HepG2 (cell line): ENCODE results near the gene RAC2. TPM values are rescaled to one million over a fixed set of nuclear protein-coding genes. Genes with fewer than 3 reads are reported as not detected.

Source experiments
- ATAC-seq: fragments of 200-7000 bp; cut with Tn5 transposase; 3 replicates; pipeline ENCODE4 v1.9.1; 2020; ENCODE audit warnings: mild to moderate bottlenecking, moderate library complexity
- BruUV-seq: library from RNA; stranded (reverse); fragments of 400-500 nt; replicated peaks from 2 replicates; lab custom pipeline; 2021; lab: Mats Ljungman, UMichigan
- CTCF ChIA-PET: fragments of 300-600 bp; formaldehyde crosslinking; extraction: SDS; loops from one replicate; lab custom pipeline; 2021; ENCODE audit warnings: low total read pairs, inconsistent platforms, low intra/inter-chr PET ratio; lab: Yijun Ruan, JAX
- POLR2A ChIA-PET: fragments of 350-600 bp; sonication (Branson Sonifier 250); formaldehyde crosslinking; loops from one replicate; lab custom pipeline; 2020; ENCODE audit warnings: antibody characterized with exemption, inconsistent platforms; lab: Yijun Ruan, JAX
- DNase-seq: peaks from one replicate; pipeline ENCODE4 v3.0.0-alpha.2; 2015; ENCODE audit warnings: low spot score
- FAIRE-seq: peaks from 3 replicates; lab custom pipeline; 2011; peaks lifted over from hg19 to GRCh38; lab: Jason Lieb, UNC
- H2AFZ ChIP-seq: one replicate; pipeline ENCODE4 v1.6.1; 2011; ENCODE audit warnings: low read length, inconsistent platforms
- H3K27ac ChIP-seq: fragments of 300-600 bp; 3 replicates; pipeline ENCODE4 v1.8.0; 2011; ENCODE audit warnings: mixed run types, mild to moderate bottlenecking, mixed read lengths, low read length, inconsistent platforms; ENCODE audit not compliant: insufficient read depth; ENCODE audit errors: extremely low read length
- H3K27me3 ChIP-seq, 2 experiments: fragments of 200-600 bp in 1 of 2; 2 replicates in 1 of 2; 3 replicates in 1 of 2; pipeline versions ENCODE4 v1.6.0 to v1.8.0; 2011; ENCODE audit warnings: low read length in 2 of 2, mild to moderate bottlenecking in 2 of 2, moderate library complexity in 2 of 2, inconsistent platforms in 1 of 2; ENCODE audit not compliant: insufficient read depth in 2 of 2, control insufficient read depth in 1 of 2
- H3K36me3 ChIP-seq, 2 experiments: fragments of 200-600 bp in 1 of 2; replicated peaks in 1 of 2; 2 replicates in 1 of 2; 3 replicates in 1 of 2; pipeline versions ENCODE4 v1.5.1 to v1.8.0; 2011; ENCODE audit warnings: low read length in 2 of 2, inconsistent platforms in 1 of 2; ENCODE audit not compliant: insufficient read depth in 2 of 2, control insufficient read depth in 1 of 2
- H3K4me1 ChIP-seq: 2 replicates; pipeline ENCODE4 v1.5.1; 2012; ENCODE audit warnings: low read length, inconsistent platforms; ENCODE audit not compliant: insufficient read depth
- H3K4me2 ChIP-seq: 2 replicates; pipeline ENCODE4 v1.6.0; 2011; ENCODE audit warnings: low read depth, low read length, inconsistent platforms
- H3K4me3 ChIP-seq, 3 experiments: fragments of 200-600 bp in 1 of 3; sonication (generic), shearing (Covaris generic) in 1 of 3; replicated peaks in 1 of 3; 2 replicates each; pipeline ENCODE4 v1.5.1; 2011 to 2016; ENCODE audit warnings: low read length in 3 of 3, inconsistent platforms in 2 of 3, low read depth in 2 of 3, mild to moderate bottlenecking in 2 of 3, control low read depth in 1 of 3, mixed read lengths in 1 of 3; ENCODE audit not compliant: insufficient read depth in 1 of 3
- H3K79me2 ChIP-seq: one replicate; pipeline ENCODE4 v1.6.1; 2011; ENCODE audit warnings: low read length, inconsistent platforms; ENCODE audit not compliant: insufficient read depth
- H3K9ac ChIP-seq: 2 replicates; pipeline ENCODE4 v1.6.0; 2011; ENCODE audit warnings: mild to moderate bottlenecking, low read depth, low read length, inconsistent platforms; ENCODE audit not compliant: insufficient read depth
- H3K9me3 ChIP-seq: 2 replicates; pipeline ENCODE4 v1.5.1; 2012; ENCODE audit warnings: mild to moderate bottlenecking, low read length
- H4K20me1 ChIP-seq: 2 replicates; pipeline ENCODE4 v1.6.0; 2011; ENCODE audit warnings: inconsistent platforms, mild to moderate bottlenecking, low read length, moderate library complexity; ENCODE audit not compliant: insufficient read depth
- AHR ChIP-seq: IDR thresholded peaks from 2 replicates; pipeline ENCODE4 v1.6.1; 2018; ENCODE audit warnings: missing genetic modification reagents, missing compliant biosample characterization
- CENPX ChIP-seq: sonication (generic); formaldehyde crosslinking; IDR thresholded peaks from 2 replicates; pipeline ENCODE4 v1.9.0; 2021; ENCODE audit warnings: mild to moderate bottlenecking, missing genetic modification reagents, moderate library complexity
- HDAC1 ChIP-seq: sonication (generic); formaldehyde crosslinking; IDR thresholded peaks from 2 replicates; pipeline ENCODE4 v1.5.1; 2020; ENCODE audit warnings: mild to moderate bottlenecking, missing genetic modification reagents
- KAT7 ChIP-seq: IDR thresholded peaks from 2 replicates; pipeline ENCODE4 v1.6.1; 2018; ENCODE audit warnings: borderline replicate concordance, missing compliant biosample characterization
- ZNF280B ChIP-seq: sonication (generic); formaldehyde crosslinking; IDR thresholded peaks from 2 replicates; pipeline ENCODE4 v1.5.0; 2020; ENCODE audit warnings: missing genetic modification reagents, mild to moderate bottlenecking, borderline replicate concordance
- ZNF576 ChIP-seq: sonication (generic); formaldehyde crosslinking; IDR thresholded peaks from 2 replicates; pipeline ENCODE4 v1.4.0; 2020; ENCODE audit warnings: mild to moderate bottlenecking, missing genetic modification reagents
- WGBS: methylation state at CpG from one replicate; pipeline ENCODE4 v1.1.6; 2017; ENCODE audit warnings: low lambda C conversion rate; 5-methylcytosine and 5-hydroxymethylcytosine counted together
- in situ Hi-C: cut with HindIII; loops from 2 replicates; pipeline ENCODE4 v1.10.0; 2017; ENCODE audit warnings: low pct_unique_long_range_greater_than_20kb; ENCODE audit not compliant: extremely low pct_ligation_motif_present
- intact Hi-C: fragments of 100-400 bp; cut with micrococcal nuclease; formaldehyde crosslinking; loops from one replicate; pipeline ENCODE4 v1.10.0; 2022; ENCODE audit not compliant: unreplicated experiment
- polyA plus RNA-seq, 8 experiments: library from polyadenylated mRNA; depleted of rRNA in 3 of 8; stranded (reverse) in 7 of 8; unstranded in 1 of 8; fragments of >200 nt; fragmentation: Illumina TruSeq in 4 of 8; extraction: Trizol in 4 of 8; gene quantifications; 2 replicates each; pipeline versions ENCODE4 v1.2.1 to v1.2.3, GENCODE V29; 2011 to 2016; ENCODE audit warnings: low read depth in 4 of 8, missing spikeins in 1 of 8, mixed read lengths in 1 of 8; ENCODE audit not compliant: insufficient read depth in 1 of 8
- total RNA-seq, 5 experiments: library from RNA; depleted of rRNA; stranded (reverse); fragments of >200 nt; fragmentation: Illumina TruSeq; extraction: Trizol; gene quantifications; 2 replicates each; pipeline ENCODE4 v1.2.3, GENCODE V29; 2016; ENCODE audit warnings: low read depth in 1 of 5

The RAC2 gene
- total and polyA plus RNA-seq, 2 of the 13 experiments (the other 11 are each of a cell fraction or from before 2014, with no cell fraction given): 0.73 TPM; not detected in 1

- DNase-seq: no peak
- intact Hi-C loops: no loop called here
- H3K36me3 ChIP-seq: no peaks in the 10 kb centered on the region; a peak in 1 of 5 replicates
These were observed 12.5 kb downstream of the RAC2 start for GRCh38 chr22:37231406-37232139.

More at GRCh38 chr22:37231406-37232139, 12.5 kb downstream of the RAC2 start:
- in situ Hi-C loops: no loop called here
- peaks cover 4 to 5% of the 10 kb centered on the region in 2 experiments; a peak in 3 of 5 replicates for H3K27me3 ChIP-seq
- FAIRE-seq (no peak), ATAC-seq (no peak)
- H3K4me2 ChIP-seq: no peak overlapping the region
- H3K9me3 ChIP-seq: no peaks in the 10 kb centered on the region
- H3K79me2 ChIP-seq: no peaks in the 10 kb centered on the region
- H4K20me1 ChIP-seq: no peaks in the 10 kb centered on the region
- ChIA-PET POLR2A (no interaction called here), CTCF (no interaction called here)
- H3K4me3 ChIP-seq: no peak overlapping the region
- 50% methylated on average over 19 of the region's 21 CpGs for WGBS
- H3K9ac ChIP-seq: no peak overlapping the region
- H2AFZ ChIP-seq: no peak overlapping the region
- peaks cover 22% of the 10 kb centered on the region for H3K4me1 ChIP-seq
- no TSS peak for BruUV-seq
- no peak for TF ChIP-seq AHR
- TF ChIP-seq CENPX (CRISPR knock-in tag): no peak
- TF ChIP-seq ZNF576 (CRISPR knock-in tag): no peak
- 0 out of 2 replicates have a peak, but pooled peaks have one; percentile 2 for TF ChIP-seq ZNF280B (CRISPR knock-in tag)
- TF ChIP-seq HDAC1: 0 out of 2 replicates have a peak, but pooled peaks have one; percentile 6
- no peak for TF ChIP-seq KAT7
- no peak overlapping the region for H3K27ac ChIP-seq
